LHCN-M2 (cell line): ENCODE data around the gene CNTN5. TPM values are rescaled to one million over a fixed set of nuclear protein-coding genes. Genes with fewer than 3 reads are reported as not detected.
A peak's percentile ranks its signal among the peaks of the same experiment; 100 is the strongest.

Experiments used
- DNase-seq: peaks from one replicate; pipeline ENCODE4 v3.0.0-alpha.2; 2012; ENCODE audit warnings: low read depth
- total RNA-seq: library from RNA; depleted of rRNA; stranded (reverse); fragments of >200 nt; gene quantifications from 2 replicates; pipeline ENCODE4 v1.2.3, GENCODE V29; 2014

Gene CNTN5
- total RNA-seq, 1 experiment from 2014 or later, result 0.69 TPM

GRCh38 chr11:99505831-99506230, 485.1 kb downstream of the CNTN5 start:
- DNase-seq, result no peak

GRCh38 chr11:99509863-99510262, 489.1 kb downstream of the CNTN5 start:
- no peak for DNase-seq

GRCh38 chr11:99513368-99513767, 492.6 kb downstream of the CNTN5 start:
- no peak for DNase-seq

- no peak for DNase-seq
These were observed 498.3 kb downstream of the CNTN5 start for GRCh38 chr11:99519095-99519494.

- DNase-seq, result peak; percentile 48
These were observed 501.9 kb downstream of the CNTN5 start for GRCh38 chr11:99522467-99523173.

GRCh38 chr11:99531468-99531867, 510.7 kb downstream of the CNTN5 start:
- DNase-seq, result no peak

- DNase-seq, result no peak
These were observed 514.1 kb downstream of the CNTN5 start for GRCh38 chr11:99534812-99535211.

GRCh38 chr11:99535406-99535805, 514.7 kb downstream of the CNTN5 start:
- DNase-seq, result no peak

GRCh38 chr11:99535819-99536218, 515.1 kb downstream of the CNTN5 start:
- no peak for DNase-seq

GRCh38 chr11:99537681-99538080, 516.9 kb downstream of the CNTN5 start:
- DNase-seq, result no peak

- DNase-seq, result no peak
These were observed 524.9 kb downstream of the CNTN5 start for GRCh38 chr11:99545616-99546015.

- DNase-seq, result no peak
These were observed 527.5 kb downstream of the CNTN5 start for GRCh38 chr11:99548264-99548663.

- DNase-seq, result no peak
These were observed 533.6 kb downstream of the CNTN5 start for GRCh38 chr11:99554232-99554903.

GRCh38 chr11:99555486-99555885, 534.7 kb downstream of the CNTN5 start:
- no peak for DNase-seq

GRCh38 chr11:99565333-99565732, 544.6 kb downstream of the CNTN5 start:
- no peak for DNase-seq

GRCh38 chr11:99567334-99567956, 546.7 kb downstream of the CNTN5 start:
- DNase-seq, result no peak

- DNase-seq, result no peak
These were observed 548.1 kb downstream of the CNTN5 start for GRCh38 chr11:99568808-99569207.

GRCh38 chr11:99571094-99571493, 550.3 kb downstream of the CNTN5 start:
- DNase-seq, result no peak

GRCh38 chr11:99584830-99585229, 564.1 kb downstream of the CNTN5 start:
- no peak for DNase-seq

- DNase-seq, result no peak
These were observed 564.9 kb downstream of the CNTN5 start for GRCh38 chr11:99585606-99586005.

GRCh38 chr11:99589771-99590170, 569.0 kb downstream of the CNTN5 start:
- DNase-seq, result no peak

- no peak for DNase-seq
These were observed 571.5 kb downstream of the CNTN5 start for GRCh38 chr11:99592266-99592665.

GRCh38 chr11:99593197-99593596, 572.4 kb downstream of the CNTN5 start:
- DNase-seq, result no peak
